Thymus (tissue), 11 donors: Measurements from ENCODE around the gene C16orf54. TPM values are rescaled to one million over a fixed set of nuclear protein-coding genes. Genes with fewer than 3 reads are reported as not detected.
"Not testable (repeated sequence)": the region's sequence is repeated elsewhere in the genome, so short reads cannot be mapped to it uniquely, and the experiment has no call there.

Source experiments
- DNase-seq, 9 donors: peaks; one replicate each; pipeline ENCODE4 v3.0.0-alpha.2; 2013; ENCODE audit warnings: low spot score in 9 of 9, low read depth in 6 of 9, missing footprints in 1 of 9
- H3K27ac ChIP-seq, 2 donors: one replicate each; pipeline ENCODE4 v1.5.1; 2013; ENCODE audit warnings: control low read depth in 1 of 2, low read depth in 1 of 2, low read length in 1 of 2, mild to moderate bottlenecking in 1 of 2, moderate library complexity in 1 of 2
- H3K27me3 ChIP-seq, 2 donors: one replicate each; pipeline ENCODE4 v1.5.1; 2013; ENCODE audit warnings: low read length in 1 of 2; ENCODE audit not compliant: control insufficient read depth in 2 of 2, insufficient read depth in 1 of 2
- H3K36me3 ChIP-seq, 2 donors: one replicate each; pipeline ENCODE4 v1.5.1; 2013; ENCODE audit warnings: low read length in 1 of 2, mild to moderate bottlenecking in 1 of 2, moderate library complexity in 1 of 2; ENCODE audit not compliant: control insufficient read depth in 2 of 2, insufficient read depth in 2 of 2
- H3K4me1 ChIP-seq, 2 donors: one replicate each; pipeline ENCODE4 v1.5.1; 2013; ENCODE audit warnings: low read length in 2 of 2; ENCODE audit not compliant: control insufficient read depth in 2 of 2, insufficient read depth in 2 of 2
- H3K4me3 ChIP-seq, 2 donors: one replicate each; pipeline ENCODE4 v1.5.1; 2013; ENCODE audit warnings: low read length in 2 of 2, control low read depth in 1 of 2, mild to moderate bottlenecking in 1 of 2
- H3K9me3 ChIP-seq, 2 donors: one replicate each; pipeline ENCODE4 v1.5.1; 2013; ENCODE audit warnings: low read length in 1 of 2, mild to moderate bottlenecking in 1 of 2; ENCODE audit not compliant: control insufficient read depth in 2 of 2, insufficient read depth in 1 of 2
- WGBS: extraction: QIAGEN DNeasy Blood & Tissue Kit; methylation state at CpG from one replicate; pipeline ENCODE4 v1.1.7; 2013; 5-methylcytosine and 5-hydroxymethylcytosine counted together
- polyA plus RNA-seq: library from polyadenylated mRNA; stranded (reverse); fragments of 200-250 nt; gene quantifications from one replicate; pipeline ENCODE4 v1.2.3, GENCODE V29; 2013
- total RNA-seq: library from RNA; stranded (reverse); fragments of 120-200 nt; gene quantifications from one replicate; pipeline ENCODE4 v1.2.4, GENCODE V29; 2013
- donor health status: healthy.

The C16orf54 gene
- total and polyA plus RNA-seq, 2 donors: 16.7 to 19.0 TPM

- WGBS: 93% methylated on average over 2 of the region's 2 CpGs
- H3K36me3 ChIP-seq: peaks cover 0 to 2% of the 10 kb centered on the region in 2 donors
- H3K4me3 ChIP-seq: no peak overlapping the region
- H3K4me1 ChIP-seq: peaks cover 12 to 26% of the 10 kb centered on the region in 2 donors
- DNase-seq: no peak
- no peaks in the 10 kb centered on the region for H3K27me3 ChIP-seq
- no peak overlapping the region for H3K27ac ChIP-seq
- peaks cover 2 to 31% of the 10 kb centered on the region in 2 donors for H3K9me3 ChIP-seq
These were observed 47.7 kb downstream of the C16orf54 start for GRCh38 chr16:29698042-29698441.

- no peak for DNase-seq
- peaks cover 2 to 31% of the 10 kb centered on the region in 2 donors for H3K9me3 ChIP-seq
- no peaks in the 10 kb centered on the region for H3K27me3 ChIP-seq
- H3K27ac ChIP-seq: no peak overlapping the region
- no peak overlapping the region for H3K4me3 ChIP-seq
- 97% methylated on average over 7 of the region's 7 CpGs for WGBS
- peaks cover 11 to 20% of the 10 kb centered on the region in 2 donors for H3K4me1 ChIP-seq
- peaks cover 0 to 2% of the 10 kb centered on the region in 2 donors for H3K36me3 ChIP-seq
These were observed 48.4 kb downstream of the C16orf54 start for GRCh38 chr16:29697391-29697790.

- Histone ChIP-seq H3K27ac (no peak overlapping the region), H3K9me3 (peaks cover 2 to 33% of the 10 kb centered on the region in 2 donors), H3K4me3 (no peak overlapping the region), H3K36me3 (peaks cover 0 to 2% of the 10 kb centered on the region in 2 donors), H3K27me3 (no peaks in the 10 kb centered on the region), H3K4me1 (peaks cover 6 to 15% of the 10 kb centered on the region in 2 donors)
- WGBS: 98% methylated on average over 21 of the region's 21 CpGs
- DNase-seq: no peak
These were observed 48.9 kb downstream of the C16orf54 start for GRCh38 chr16:29696881-29697331.

GRCh38 chr16:29695675-29696074 is 50.1 kb downstream of the C16orf54 start:
- H3K36me3 ChIP-seq, DNase-seq, H3K4me3 ChIP-seq, H3K4me1 ChIP-seq, H3K27me3 ChIP-seq, H3K27ac ChIP-seq: not testable (repeated sequence)
- peaks cover 2 to 33% of the 10 kb centered on the region in 2 donors for H3K9me3 ChIP-seq
- 99% methylated on average over 3 of the region's 3 CpGs for WGBS

- H3K27ac ChIP-seq: no peak overlapping the region
- DNase-seq: no peak
- H3K9me3 ChIP-seq: peaks cover 2 to 25% of the 10 kb centered on the region in 2 donors
- peaks cover 0 to 2% of the 10 kb centered on the region in 2 donors for H3K36me3 ChIP-seq
- WGBS: 96% methylated on average over 41 of the region's 41 CpGs
- no peaks in the 10 kb centered on the region for H3K27me3 ChIP-seq
- no peak overlapping the region for H3K4me3 ChIP-seq
- H3K4me1 ChIP-seq: peaks cover 0 to 6% of the 10 kb centered on the region in 2 donors
These were observed 51.2 kb downstream of the C16orf54 start for GRCh38 chr16:29694384-29695195.

- H3K4me1 ChIP-seq, H3K27me3 ChIP-seq, H3K4me3 ChIP-seq, H3K9me3 ChIP-seq, H3K27ac ChIP-seq, DNase-seq, H3K36me3 ChIP-seq: not testable (repeated sequence)
- WGBS: 98% methylated on average over 26 of the region's 26 CpGs
These were observed 53.2 kb downstream of the C16orf54 start for GRCh38 chr16:29692606-29693005.

Other genes starting within 250 kb of the C16orf54 start
- gene NPIPB12, start 239.6 kb downstream of the C16orf54 start, total RNA-seq: 5.2 TPM
- 134 TPM for gene NPIPB12, start 239.6 kb downstream of the C16orf54 start, polyA plus RNA-seq
- gene SPN, start 82.7 kb downstream of the C16orf54 start, total RNA-seq: 48.7 TPM
- 49.3 TPM for gene SPN, start 82.7 kb downstream of the C16orf54 start, polyA plus RNA-seq
- 16.9 TPM for gene QPRT, start 66.8 kb downstream of the C16orf54 start, total RNA-seq
- 8.6 TPM for gene QPRT, start 66.8 kb downstream of the C16orf54 start, polyA plus RNA-seq
- gene ZG16, start 32.3 kb upstream of the C16orf54 start, total RNA-seq: 0.09 TPM
- 0.27 TPM for gene ZG16, start 32.3 kb upstream of the C16orf54 start, polyA plus RNA-seq
- gene KIF22, start 44.8 kb upstream of the C16orf54 start, total RNA-seq: 105 TPM
- 82.5 TPM for gene KIF22, start 44.8 kb upstream of the C16orf54 start, polyA plus RNA-seq
- 192 TPM for gene MAZ, start 60.5 kb upstream of the C16orf54 start, total RNA-seq
- gene MAZ, start 60.5 kb upstream of the C16orf54 start, polyA plus RNA-seq: 178 TPM
- 0.85 TPM for gene PRRT2, start 66.2 kb upstream of the C16orf54 start, total RNA-seq
- gene PRRT2, start 66.2 kb upstream of the C16orf54 start, polyA plus RNA-seq: 1.0 TPM
- gene PAGR1, start 70.2 kb upstream of the C16orf54 start, total RNA-seq: 44.4 TPM
- 36.0 TPM for gene PAGR1, start 70.2 kb upstream of the C16orf54 start, polyA plus RNA-seq
- 49.0 TPM for gene MVP, start 74.5 kb upstream of the C16orf54 start, total RNA-seq
- gene MVP, start 74.5 kb upstream of the C16orf54 start, polyA plus RNA-seq: 165 TPM
- gene CDIPT, start 117.2 kb upstream of the C16orf54 start, total RNA-seq: 44.1 TPM
- 73.3 TPM for gene CDIPT, start 117.2 kb upstream of the C16orf54 start, polyA plus RNA-seq
- 0.66 TPM for gene SEZ6L2, start 153.6 kb upstream of the C16orf54 start, total RNA-seq
- 0.98 TPM for gene SEZ6L2, start 153.6 kb upstream of the C16orf54 start, polyA plus RNA-seq
- gene ASPHD1, start 154.5 kb upstream of the C16orf54 start, total RNA-seq: 0.09 TPM
- 0.46 TPM for gene ASPHD1, start 154.5 kb upstream of the C16orf54 start, polyA plus RNA-seq
- gene KCTD13, start 180.2 kb upstream of the C16orf54 start, total RNA-seq: 4.4 TPM
- 16.9 TPM for gene KCTD13, start 180.2 kb upstream of the C16orf54 start, polyA plus RNA-seq
- gene TMEM219, start 216.1 kb upstream of the C16orf54 start, total RNA-seq: 61.4 TPM
- 155 TPM for gene TMEM219, start 216.1 kb upstream of the C16orf54 start, polyA plus RNA-seq
- gene TAOK2, start 227.9 kb upstream of the C16orf54 start, total RNA-seq: 18.5 TPM
- gene TAOK2, start 227.9 kb upstream of the C16orf54 start, polyA plus RNA-seq: 28.7 TPM
- gene HIRIP3, start 249.6 kb upstream of the C16orf54 start, total RNA-seq: 19.9 TPM
- gene HIRIP3, start 249.6 kb upstream of the C16orf54 start, polyA plus RNA-seq: 14.8 TPM